ENCODE data around the gene ADAMTS12.

DNA sequence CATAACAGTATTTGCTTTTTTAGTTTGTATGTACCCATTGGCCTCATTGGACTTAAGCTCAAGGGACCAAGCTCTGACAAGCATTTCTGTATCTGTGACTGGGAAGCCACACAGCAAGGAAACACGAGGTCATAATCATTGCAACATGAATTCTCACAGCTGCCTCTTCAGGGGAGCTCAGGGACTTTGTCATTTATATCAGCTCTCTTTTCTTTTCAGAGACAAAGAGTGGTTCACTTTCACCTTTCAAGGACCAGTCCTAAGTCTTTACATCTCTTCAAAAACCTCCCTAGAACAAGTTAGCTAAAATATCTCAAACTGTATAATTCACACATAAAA, 58.6 kb downstream of the ADAMTS12 start:
- TF ChIP-seq, protein P1, sequence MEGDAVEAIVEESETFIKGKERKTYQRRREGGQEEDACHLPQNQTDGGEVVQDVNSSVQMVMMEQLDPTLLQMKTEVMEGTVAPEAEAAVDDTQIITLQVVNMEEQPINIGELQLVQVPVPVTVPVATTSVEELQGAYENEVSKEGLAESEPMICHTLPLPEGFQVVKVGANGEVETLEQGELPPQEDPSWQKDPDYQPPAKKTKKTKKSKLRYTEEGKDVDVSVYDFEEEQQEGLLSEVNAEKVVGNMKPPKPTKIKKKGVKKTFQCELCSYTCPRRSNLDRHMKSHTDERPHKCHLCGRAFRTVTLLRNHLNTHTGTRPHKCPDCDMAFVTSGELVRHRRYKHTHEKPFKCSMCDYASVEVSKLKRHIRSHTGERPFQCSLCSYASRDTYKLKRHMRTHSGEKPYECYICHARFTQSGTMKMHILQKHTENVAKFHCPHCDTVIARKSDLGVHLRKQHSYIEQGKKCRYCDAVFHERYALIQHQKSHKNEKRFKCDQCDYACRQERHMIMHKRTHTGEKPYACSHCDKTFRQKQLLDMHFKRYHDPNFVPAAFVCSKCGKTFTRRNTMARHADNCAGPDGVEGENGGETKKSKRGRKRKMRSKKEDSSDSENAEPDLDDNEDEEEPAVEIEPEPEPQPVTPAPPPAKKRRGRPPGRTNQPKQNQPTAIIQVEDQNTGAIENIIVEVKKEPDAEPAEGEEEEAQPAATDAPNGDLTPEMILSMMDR (IDR thresholded peaks at IDR 0.05), result no peak
- no peak for TF ChIP-seq POLR2A (IDR thresholded peaks at IDR 0.05)
